Left kidney (tissue), 2 donors: Measurements from ENCODE around the gene USP22. TPM values are rescaled to one million over a fixed set of nuclear protein-coding genes. Genes with fewer than 3 reads are reported as not detected.

ENCODE experiments used
- DNase-seq: peaks from one replicate; pipeline ENCODE4 v3.0.0-alpha.2; 2013
- polyA plus RNA-seq: library from polyadenylated mRNA; unstranded; fragments of 120-200 nt; gene quantifications from one replicate; pipeline ENCODE4 v1.2.1, GENCODE V29; 2013; ENCODE audit not compliant: insufficient read length

USP22 gene
- polyA plus RNA-seq, 1 donor: 246 TPM

DNA sequence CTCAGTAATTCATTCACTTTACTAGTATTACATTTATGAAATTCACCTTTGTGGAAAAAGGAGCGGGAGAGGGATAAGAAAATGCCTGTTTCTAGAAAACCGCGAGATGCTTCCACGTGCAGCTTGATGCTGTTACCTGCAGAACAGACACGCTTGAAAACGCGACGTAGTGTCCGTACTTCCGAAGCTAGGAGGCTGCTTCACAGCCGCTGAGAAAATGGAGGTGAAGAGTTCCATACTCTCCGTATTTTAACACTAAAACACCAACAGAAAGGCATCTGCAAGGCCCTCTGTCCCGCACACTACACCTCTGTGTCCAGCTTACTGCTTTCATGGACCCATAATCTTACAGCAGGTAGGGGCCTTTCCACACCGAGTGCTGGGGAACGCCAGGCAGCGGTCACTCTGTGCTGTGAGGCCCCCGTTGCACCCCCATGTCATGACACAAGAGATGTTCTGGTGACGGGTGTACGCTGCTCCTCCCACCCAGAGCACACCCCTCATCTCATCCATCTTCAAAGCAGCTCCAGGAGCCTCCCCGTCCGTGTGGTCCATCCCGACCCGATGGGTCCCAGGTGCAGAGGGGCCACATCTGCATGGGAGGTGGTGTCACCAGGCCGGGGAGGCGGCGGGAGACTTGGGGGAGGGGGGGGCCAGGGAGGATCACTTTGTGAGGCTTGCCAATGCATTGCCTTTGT, 40.4 kb downstream of the USP22 start:
- no peak for DNase-seq

DNA sequence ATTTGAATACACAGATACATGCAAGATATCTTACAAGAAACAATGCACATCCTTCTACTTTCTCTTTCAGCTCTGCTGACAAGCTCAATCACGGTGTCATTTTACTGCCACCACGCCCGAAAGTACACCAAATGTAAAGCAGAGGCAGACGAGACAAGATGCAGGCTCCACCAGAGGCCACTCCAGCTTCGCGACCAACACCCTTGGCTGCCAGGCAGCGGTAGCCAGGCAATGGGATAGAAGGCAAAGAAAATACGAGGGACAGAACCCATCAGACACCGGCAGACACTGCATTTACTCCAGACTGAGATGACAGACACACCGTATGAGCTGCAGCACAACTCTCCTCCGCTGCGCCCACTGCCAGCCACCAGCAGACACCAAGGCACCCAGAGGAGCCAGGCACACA, 41.0 kb downstream of the USP22 start:
- DNase-seq: no peak

DNA sequence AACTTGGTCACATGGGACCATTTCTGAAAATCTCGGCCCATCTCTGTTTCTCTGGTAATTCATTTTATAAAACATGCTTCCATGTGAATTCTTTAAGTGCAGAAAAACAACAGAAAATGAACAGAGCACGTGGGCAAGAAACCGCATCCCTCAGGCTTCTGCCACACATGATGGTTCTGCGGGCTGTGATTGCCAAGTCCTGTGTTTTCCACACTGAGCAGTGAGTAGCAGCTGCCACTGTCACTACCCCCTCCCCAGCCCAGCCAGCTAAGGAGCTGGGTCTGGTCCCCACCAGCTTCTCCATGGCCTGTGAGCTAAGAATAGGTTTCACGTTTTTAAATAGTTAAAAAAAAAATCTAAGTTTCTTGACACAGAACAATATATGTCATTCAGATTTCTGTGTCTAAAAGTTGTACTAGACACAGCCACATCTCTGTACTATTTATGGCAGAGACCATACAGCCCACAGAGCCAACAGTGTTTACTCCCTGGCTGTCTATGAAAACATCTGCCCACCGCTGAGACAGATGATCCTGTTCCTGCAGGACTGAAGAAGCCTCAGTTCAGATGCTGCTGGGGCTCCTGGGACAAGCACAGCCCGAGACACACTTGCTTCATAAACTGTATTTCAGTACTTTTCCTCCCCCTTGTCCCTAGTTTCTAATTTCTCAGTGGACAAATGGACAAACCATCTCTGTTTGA, 41.5 kb downstream of the USP22 start:
- no peak for DNase-seq

DNA sequence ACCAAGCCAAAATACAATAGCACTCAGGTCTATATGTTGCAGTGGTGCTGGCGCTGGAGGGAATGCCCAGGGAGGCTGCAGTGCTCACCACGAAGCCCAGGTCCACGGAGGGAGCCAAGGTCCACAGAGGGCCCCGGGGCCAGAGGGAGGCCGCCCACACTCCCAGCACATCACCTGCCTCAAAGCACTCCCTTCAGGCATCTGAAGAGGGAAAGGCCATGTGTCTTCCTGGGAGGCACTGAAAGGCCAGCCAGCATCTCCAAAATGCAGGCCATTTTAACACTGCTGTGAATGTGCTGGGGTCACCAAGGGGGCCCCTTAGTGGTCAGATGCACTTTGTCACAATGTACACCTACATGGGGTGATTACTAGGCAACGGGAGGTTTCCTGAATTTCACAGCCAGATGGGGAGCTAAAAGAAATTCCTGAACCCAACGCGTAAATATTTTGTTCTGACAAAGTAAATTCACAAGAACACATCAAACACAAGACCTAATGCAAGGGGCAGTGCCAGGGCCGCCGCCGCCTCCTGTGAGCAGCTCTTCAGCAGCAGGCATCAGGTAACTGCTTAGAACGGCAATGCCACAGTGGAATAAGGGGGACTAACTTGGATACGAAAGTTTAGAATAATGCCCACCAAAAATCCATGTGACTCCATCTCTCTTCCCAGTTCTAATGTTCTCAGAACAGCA, 42.8 kb downstream of the USP22 start:
- DNase-seq: no peak

DNA sequence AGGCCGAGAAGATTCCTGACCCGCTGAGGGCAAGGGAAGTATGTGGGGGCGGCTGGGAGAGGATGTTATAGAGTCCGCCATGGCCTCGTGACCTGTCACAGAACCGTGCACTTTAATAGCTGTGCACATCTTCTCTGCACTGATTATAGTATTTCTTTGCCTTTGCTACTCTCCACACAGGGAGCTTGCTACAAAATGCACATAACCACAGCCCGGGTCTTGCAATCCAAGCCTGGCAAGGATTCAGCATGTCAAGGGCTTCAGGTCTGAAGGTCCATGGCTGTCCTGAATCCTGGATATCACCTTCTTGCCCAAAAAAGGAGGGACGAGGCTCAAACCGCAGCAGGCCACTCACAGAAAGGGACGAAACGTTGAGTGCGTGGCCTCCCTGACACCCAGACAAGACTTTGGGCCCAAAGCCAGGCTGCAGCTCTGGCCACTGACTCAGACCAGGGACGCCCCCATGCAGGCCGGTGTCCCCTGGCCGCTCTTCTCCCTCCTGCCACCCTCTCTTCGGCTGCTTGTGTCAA, 43.7 kb downstream of the USP22 start:
- no peak for DNase-seq

DNA sequence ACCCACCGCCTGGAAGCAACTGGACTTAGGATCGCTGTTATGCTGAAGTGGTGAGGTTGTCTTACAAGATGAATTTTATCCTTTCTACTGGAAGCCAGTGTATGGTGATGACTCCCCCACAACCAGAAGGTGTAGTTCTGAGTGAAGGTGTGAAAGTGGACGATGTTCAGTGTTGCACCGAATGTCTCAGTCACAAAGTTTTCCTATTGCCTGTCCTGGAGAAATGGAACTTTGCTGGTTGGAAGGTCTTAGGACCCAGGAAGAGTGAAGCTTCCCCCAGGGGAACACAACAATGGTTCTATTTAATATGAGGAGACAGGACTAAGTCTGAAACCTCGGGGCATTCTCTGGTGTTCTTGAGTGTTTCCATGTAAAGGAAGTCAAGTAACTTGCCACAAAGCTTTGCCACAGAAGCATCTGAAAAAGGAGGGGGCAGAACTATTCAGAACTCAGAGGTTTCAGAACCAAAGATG, 44.2 kb downstream of the USP22 start:
- DNase-seq: no peak

DNA sequence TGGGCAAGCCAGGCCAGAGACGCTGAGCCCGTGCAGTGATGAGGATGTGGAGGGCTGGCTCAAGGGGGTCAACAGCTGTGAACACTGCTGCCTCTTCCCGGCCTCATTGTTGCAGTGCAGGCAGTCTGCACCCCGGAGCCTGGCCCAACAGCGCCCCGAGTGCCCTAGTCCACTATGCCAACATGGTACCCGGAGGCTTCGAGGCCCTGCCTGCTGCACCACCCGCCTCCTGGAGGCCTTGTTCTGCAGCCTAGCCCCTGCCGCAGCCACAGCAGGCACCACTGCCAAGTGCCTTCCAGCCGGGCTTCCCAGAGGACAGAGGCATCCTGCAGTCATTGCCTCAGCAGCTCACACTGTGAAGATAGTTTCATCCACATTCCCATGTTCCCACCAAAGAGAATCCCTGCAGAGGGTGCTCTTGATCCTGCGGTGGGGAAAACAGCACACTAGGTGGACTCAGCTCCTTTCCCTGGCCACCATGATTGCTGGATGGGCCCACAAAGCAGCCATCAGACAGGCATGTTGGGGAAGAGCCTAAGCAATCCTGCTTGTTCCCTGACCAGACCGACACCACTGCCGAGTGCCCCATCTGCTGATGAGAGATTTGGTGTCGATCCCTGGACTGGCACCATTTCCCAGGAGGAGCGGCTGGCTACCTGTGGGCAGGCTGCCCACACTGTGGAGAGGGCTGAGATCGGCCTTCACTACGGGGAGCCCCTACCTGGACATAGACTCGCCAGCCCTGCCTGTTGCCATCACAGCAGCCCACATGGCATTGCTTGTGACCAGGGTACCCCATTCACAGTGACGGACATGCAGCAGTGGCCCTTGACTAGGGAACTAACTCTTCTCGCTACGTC, 44.9 kb downstream of the USP22 start:
- DNase-seq: no peak

DNA sequence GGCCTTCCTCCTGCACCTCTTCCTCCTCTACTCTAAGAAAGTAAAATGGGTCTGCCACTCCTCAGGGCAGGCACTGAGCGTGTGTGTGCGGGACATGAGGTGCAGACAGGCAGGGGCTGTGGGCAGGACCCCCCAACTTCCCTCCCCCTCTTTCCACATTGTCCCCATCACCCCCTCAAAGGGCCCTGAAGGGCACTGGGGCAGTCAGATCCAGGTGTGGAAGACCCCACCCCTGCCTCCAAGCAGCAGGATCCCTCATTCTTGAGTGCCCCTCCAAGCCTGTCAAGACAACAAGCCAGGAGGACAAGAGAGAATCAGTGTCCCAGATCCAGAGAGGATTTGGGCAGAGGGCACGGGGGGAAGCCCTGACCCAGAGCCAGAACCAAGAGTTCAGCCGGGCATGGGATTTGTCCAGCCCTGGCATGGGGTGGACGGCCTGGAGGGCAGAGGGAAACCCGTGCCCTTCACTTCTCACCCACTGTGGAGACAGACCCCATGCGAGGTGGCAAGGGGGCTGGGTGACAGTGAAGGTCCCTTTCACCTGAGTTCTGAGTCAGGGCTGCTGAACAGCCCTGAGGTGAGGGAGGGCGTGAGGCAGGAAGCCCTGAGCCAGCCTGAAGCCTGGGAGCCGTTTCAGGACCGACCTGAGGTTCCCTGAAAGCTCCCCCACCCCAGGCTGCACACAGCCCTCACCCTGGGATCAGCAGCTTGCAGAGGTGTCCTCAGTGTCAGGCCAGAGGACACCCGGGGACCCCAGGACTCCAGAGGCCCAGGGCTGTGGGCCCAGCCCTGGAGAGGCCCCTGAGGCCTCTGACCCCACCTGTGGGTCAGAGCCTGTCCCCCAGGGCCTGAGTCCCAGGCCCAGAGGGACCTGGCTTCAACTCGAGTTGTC, 45.8 kb downstream of the USP22 start:
- DNase-seq: no peak

DNA sequence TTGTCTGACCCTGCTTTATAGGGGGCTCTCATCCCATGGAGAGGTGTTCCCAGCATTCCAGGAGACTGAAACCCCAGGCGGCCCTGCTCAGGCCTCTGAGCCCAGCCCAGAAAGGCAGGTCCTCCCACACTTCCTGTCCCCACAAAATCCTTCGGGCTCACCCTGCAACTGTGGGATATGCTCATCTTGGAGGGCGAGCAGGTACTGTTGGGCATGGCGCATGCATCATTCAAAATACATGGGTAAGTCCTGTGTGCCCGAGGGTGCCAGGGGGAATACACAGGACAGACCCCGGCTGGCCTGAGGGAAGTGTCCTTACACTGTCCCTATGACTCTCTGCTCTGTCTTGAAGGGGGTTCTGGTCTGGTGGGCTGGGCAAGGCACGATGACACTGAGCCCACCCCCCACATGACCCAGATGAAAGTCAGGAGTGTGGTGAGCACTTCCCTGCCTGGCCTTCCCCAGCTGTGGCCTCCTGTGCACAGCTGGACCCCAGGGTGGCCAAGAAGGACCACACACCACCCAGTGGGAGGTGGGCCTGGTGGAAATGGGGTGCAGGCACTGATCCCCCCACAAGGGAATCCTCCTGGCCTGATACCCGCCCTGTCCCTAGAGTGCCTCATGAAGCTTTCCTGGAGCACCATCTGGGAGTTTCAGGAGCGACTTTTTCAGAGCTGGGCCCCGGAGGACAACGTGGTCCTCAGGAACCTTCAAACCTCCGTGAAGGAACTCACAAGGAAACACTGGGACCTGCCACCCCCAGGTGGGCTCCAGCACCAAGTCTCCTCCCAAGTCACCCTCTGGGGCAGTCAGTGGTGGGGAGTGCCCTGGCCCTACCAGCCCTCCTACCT, 46.7 kb downstream of the USP22 start:
- DNase-seq: no peak

DNA sequence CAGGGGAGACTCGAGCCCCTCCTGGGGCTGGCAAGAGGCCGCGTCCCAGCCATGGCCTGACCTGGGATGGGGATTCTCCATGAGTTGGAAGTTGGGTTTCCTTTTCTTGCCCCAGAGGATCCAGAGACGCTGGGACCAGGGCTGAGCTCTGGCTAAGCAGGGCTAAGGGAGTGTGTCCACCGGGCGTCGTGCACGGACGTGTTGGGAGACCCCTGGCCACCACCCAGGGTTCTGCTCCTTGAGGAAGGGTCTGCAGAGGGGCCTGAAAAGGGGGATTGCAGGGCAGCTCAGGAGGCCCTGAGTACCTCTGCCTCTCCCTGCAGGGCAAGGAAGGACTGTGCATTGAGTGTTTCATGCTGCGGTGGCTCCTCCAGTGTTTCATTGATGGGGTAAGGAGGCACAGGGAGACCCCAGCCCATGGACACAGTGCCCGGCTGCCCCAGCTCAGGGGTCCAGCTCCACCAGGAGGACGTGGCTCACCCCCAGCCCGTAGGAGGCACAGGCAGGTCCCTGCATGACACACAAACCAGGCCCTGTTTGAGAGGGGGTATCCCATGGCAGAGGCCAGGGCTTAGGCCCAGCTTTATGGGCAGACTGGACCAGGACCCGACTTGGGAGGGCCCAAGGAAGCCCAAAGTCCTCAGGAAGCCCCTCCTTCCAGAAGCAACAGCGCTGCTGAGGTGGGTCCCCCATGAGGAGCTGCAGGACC, 47.5 kb downstream of the USP22 start:
- DNase-seq: no peak

DNA sequence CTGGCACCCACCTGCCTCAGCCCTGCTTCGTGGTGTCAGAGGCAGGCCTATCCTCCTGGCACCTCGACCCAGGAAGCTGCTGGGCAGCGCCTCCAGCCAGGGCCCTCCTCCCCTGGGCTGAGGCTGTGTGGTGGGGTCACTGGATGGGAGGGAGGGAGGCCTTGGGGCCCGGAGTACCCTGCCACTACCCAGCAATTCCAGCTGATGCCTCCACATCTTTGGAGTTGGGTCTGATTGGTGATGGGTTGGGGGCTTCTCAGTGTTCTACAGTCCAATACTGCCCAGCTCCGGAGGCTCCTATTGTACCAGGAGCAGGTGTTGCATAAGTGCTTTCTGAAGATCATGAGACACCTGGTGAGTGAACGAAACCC, 48.0 kb downstream of the USP22 start:
- DNase-seq: no peak

DNA sequence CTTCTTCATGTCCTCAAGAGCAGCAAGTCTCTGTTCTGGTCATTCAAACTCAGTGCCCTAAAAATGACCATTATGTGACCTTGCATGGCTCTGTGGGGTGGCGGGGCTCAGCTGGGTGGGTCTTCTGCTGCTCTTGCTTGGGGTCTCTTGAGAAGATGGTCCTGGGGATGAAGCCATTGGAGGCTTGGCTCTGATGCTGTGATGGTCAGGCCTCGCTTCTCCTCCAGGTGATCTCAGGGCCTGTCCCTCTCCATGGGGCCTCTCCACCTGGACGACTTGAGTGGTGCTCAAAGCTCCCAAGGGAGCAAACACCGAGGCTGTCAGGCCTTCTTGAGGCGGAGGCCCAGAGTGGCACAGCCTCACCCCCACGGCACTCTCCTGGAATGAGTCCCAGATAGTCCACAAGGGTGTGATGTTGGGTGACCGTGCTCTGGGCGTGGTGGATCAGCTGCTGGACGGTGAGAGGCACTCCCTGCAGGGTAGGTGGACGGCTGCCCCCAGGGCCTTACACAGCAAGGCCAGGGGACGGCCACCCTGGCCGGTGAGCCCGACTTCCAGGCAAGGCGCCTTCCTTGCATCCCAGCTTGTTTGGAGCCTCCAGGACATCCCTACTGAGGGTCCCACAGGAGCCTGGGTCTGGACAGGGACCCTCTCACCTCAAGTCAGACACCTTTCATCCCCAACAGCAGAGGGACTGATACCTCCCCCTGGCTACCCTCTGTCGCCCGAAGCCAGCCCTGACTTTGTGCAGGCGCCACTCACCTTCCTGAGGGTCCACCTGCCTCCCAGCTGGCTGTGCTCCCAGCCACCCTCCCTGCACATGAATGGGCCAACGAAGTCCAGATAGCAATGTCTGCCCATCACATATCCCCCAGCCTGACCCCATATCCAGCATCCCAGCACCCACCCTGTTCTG, 48.7 kb downstream of the USP22 start:
- no peak for DNase-seq

DNA sequence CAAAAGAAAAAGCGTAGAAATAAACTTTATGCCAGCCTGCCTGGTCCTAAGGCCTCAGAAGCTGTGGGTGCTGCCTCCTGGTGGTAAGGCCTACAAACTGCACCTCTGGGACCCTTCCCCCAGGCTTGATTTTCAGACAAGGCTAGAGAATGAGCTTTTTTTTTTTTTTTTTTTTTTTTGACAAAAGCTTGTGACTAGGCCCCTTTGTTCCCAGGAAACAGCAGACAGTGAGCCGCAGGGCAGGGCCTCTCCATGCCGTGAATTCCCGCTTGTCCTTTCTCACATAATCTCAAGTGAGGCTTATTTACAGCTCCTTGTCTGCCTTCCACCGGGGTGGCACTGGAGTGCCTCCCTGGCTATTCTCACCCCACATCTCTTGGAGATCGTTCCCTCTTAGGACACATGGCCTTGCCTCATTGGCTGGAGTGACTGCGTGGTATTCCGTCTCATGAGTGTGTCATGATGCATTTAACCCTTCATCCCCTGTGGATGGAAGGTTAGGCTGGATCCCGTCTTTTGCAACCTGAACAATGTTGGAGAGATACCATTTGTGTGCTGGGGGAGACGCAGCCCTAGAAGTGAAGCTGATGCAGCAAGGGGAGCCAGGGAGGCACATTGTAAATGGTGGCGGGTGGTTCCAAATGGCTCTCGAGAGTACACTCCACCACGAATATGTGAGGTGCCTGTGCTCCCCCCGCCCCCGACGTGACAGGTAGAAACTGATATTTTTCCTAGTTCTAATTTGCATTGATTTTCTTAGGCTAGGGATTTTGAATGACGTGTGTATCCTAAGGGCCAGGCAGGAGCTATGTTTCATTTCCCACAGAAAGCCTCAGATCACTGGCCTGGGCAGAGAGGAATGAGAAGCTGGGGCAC, 49.6 kb downstream of the USP22 start:
- DNase-seq: peak; percentile 80

DNA sequence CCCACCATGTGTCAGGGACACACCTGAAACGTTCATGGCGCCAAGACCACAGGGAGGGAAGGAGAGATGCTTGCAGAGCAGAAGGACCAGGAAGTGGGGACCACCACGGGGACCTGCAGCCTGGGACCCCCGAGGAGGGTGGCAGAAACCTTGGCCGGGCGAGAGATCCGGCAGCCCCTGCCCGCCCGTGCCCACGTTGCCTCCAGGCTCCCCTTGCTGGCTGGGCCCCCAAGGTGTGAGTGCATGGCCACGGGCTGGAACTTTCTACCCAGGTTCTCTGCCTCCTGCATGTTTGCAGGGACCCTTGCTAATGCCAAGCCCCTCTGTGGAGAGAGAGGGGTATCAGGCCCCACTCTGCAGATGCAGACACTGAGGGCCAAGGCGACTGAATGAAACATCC, 50.4 kb downstream of the USP22 start:
- no peak for DNase-seq

DNA sequence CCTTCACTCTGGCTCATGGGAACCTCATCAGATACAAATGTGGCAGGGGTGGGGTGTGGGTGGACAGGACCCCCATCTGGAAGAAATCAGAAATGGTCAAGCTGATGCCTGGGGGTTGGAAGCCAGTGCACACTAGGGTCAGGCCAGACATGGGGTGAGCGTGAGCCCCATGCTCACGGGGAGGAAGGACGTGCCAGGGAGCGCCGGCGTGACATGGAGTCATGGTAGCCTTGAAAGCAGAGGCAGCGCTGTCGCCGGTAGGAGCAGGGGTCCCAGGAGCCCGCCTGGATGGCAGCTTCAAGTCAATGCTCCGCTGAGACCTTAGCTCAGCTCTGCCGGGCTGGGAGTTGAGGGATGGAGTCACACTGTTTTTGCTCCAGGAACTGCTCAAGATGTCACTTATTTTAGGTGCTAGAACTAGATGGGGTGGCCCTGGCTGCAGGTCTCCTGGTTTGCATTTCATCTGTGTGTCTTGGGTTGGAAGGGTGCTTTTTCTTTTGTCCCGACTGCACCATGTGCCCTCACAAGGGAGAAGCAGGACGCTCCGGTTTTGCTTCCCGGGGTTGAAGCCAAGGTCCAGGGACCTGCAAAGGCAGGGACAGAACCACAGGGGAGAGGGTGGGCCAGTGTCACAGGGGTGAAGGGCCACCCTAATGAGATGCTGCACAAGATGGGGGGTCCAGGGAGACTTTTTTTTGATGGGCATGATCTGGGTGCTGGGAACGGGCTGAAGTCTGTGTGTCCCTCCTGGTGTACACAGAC, 51.4 kb downstream of the USP22 start:
- no peak for DNase-seq
